Activated CD4-positive, alpha-beta memory T cell treated with anti-CD3 and anti-CD28 coated beads, Interleukin-2, amount 10 ng/mL, durations not matched to agents 7 days and 5 days (primary cell): ENCODE data around the gene FOLR3. TPM values are rescaled to one million over a fixed set of nuclear protein-coding genes. Genes with fewer than 3 reads are reported as not detected.

Experiments used
- CTCF ChIA-PET: fragments of 350-600 bp; sonication (Branson Sonifier 250); formaldehyde crosslinking; loops from one replicate; lab custom pipeline; 2021; ENCODE audit warnings: antibody characterized with exemption, inconsistent platforms; lab: Charles Lee
- POLR2A ChIA-PET: fragments of 350-600 bp; sonication (Branson Sonifier 250); formaldehyde crosslinking; loops from one replicate; lab custom pipeline; 2021; ENCODE audit warnings: antibody characterized with exemption; lab: Charles Lee
- DNase-seq: peaks from one replicate; pipeline ENCODE4 v3.0.0-alpha.2; 2020
- H3K27ac Mint-ChIP-seq: one replicate; pipeline ENCODE4 v1.8.0; 2021; ENCODE audit warnings: mild to moderate bottlenecking, mixed read lengths
- H3K27me3 Mint-ChIP-seq: one replicate; pipeline ENCODE4 v1.8.0; 2021; ENCODE audit warnings: mixed read lengths
- H3K36me3 Mint-ChIP-seq: one replicate; pipeline ENCODE4 v1.8.0; 2021; ENCODE audit warnings: low read depth, mixed read lengths
- H3K4me1 Mint-ChIP-seq: one replicate; pipeline ENCODE4 v1.8.0; 2021; ENCODE audit warnings: mixed read lengths
- H3K4me3 Mint-ChIP-seq: one replicate; pipeline ENCODE4 v1.8.0; 2021; ENCODE audit warnings: mild to moderate bottlenecking, mixed read lengths
- H3K9me3 Mint-ChIP-seq: one replicate; pipeline ENCODE4 v1.8.0; 2021; ENCODE audit warnings: mixed read lengths
- total RNA-seq, 2 experiments: library from RNA; stranded (reverse); gene quantifications; one replicate each; pipeline ENCODE4 v1.2.3, GENCODE V29; 2021

Gene FOLR3
- total RNA-seq, 2 experiments from 2014 or later = not detected

- ChIA-PET POLR2A (interaction anchor here (1.2 to 5.5 kb wide), 12 partner anchors 12 to 183 kb away, joined by 3 to 88 read pairs (median 12); partner anchors contain the start of genes INPPL1, LAMTOR1, RNF121 and XNDC1N), CTCF (interaction anchor here (1.0 to 2.0 kb wide), 5 partner anchors 10 to 319 kb away, joined by 3 to 8 read pairs (median 3); no protein-coding TSS in a partner anchor)
- H3K4me1 Mint-ChIP-seq = peaks cover 22% of the 10 kb centered on the region
- no peak for DNase-seq
- no peaks in the 10 kb centered on the region for H3K27me3 Mint-ChIP-seq
- peak overlapping the region; percentile 80 for H3K4me3 Mint-ChIP-seq
- peak overlapping the region; percentile 92 for H3K27ac Mint-ChIP-seq
- H3K9me3 Mint-ChIP-seq = no peaks in the 10 kb centered on the region
- peaks cover 11% of the 10 kb centered on the region for H3K36me3 Mint-ChIP-seq
These were observed 24.0 kb upstream of the FOLR3 start for GRCh38 chr11:72111300-72112142.

- peaks cover 11% of the 10 kb centered on the region for H3K36me3 Mint-ChIP-seq
- peak; percentile 99 for DNase-seq
- H3K4me3 Mint-ChIP-seq = peak within 1 kb of the TSS; percentile 80
- H3K4me1 Mint-ChIP-seq = peaks cover 22% of the 10 kb centered on the region
- no peaks in the 10 kb centered on the region for H3K9me3 Mint-ChIP-seq
- no peaks in the 10 kb centered on the region for H3K27me3 Mint-ChIP-seq
- H3K27ac Mint-ChIP-seq = peak within 1 kb of the TSS; percentile 92
- POLR2A ChIA-PET = interaction anchor here (0.6 to 5.5 kb wide), 20 partner anchors 10 to 322 kb away, joined by 3 to 88 read pairs (median 6); partner anchors contain the start of genes CLPB, FOLR3, INPPL1 and LAMTOR1
- CTCF ChIA-PET = interaction anchor here (0.6 to 2.0 kb wide), 8 partner anchors 10 to 319 kb away, joined by 3 to 8 read pairs (median 3); no protein-coding TSS in a partner anchor
These were observed 23.2 kb upstream of the FOLR3 start, which contains the start of gene ANAPC15 for GRCh38 chr11:72112143-72112977. TSS of gene ANAPC15 (minus strand) at chr11:72112695. CDS start at chr11:72111276, 1,419 bp downstream.

GRCh38 chr11:72112978-72113808 is 22.3 kb upstream of the FOLR3 start:
- Mint-ChIP-seq H3K4me3 (peak overlapping the region; percentile 80), H3K4me1 (peaks cover 22% of the 10 kb centered on the region), H3K27ac (peak overlapping the region; percentile 92), H3K27me3 (no peaks in the 10 kb centered on the region), H3K36me3 (peaks cover 11% of the 10 kb centered on the region), H3K9me3 (no peaks in the 10 kb centered on the region)
- no peak for DNase-seq
- CTCF ChIA-PET = interaction anchor here (0.6 to 2.0 kb wide), 8 partner anchors 11 to 318 kb away, joined by 3 to 8 read pairs (median 3); no protein-coding TSS in a partner anchor
- POLR2A ChIA-PET = interaction anchor here (0.6 to 5.5 kb wide), 20 partner anchors 9 to 321 kb away, joined by 3 to 88 read pairs (median 6); partner anchors contain the start of genes CLPB, FOLR3, INPPL1 and LAMTOR1

- no peak overlapping the region for H3K27ac Mint-ChIP-seq
These were observed 21.0 kb upstream of the FOLR3 start for GRCh38 chr11:72114570-72114969.

GRCh38 chr11:72116019-72116755 is 19.3 kb upstream of the FOLR3 start:
- no peak for DNase-seq
- no peak overlapping the region for H3K4me3 Mint-ChIP-seq
- ChIA-PET POLR2A (interaction anchor here (1.8 kb wide), 1 partner anchor 14 kb away, joined by 3 read pairs; no protein-coding TSS in a partner anchor), CTCF (no interaction called here)
- no peak overlapping the region for H3K27ac Mint-ChIP-seq
- H3K27me3 Mint-ChIP-seq = no peaks in the 10 kb centered on the region
- no peaks in the 10 kb centered on the region for H3K36me3 Mint-ChIP-seq
- H3K9me3 Mint-ChIP-seq = no peaks in the 10 kb centered on the region
- peaks cover 16% of the 10 kb centered on the region for H3K4me1 Mint-ChIP-seq

More at GRCh38 chr11:72114570-72114969, 21.0 kb upstream of the FOLR3 start:
- ChIA-PET CTCF (no interaction called here), POLR2A (interaction anchor here (1.8 kb wide), 1 partner anchor 12 kb away, joined by 3 read pairs; no protein-coding TSS in a partner anchor)
- peaks cover 11% of the 10 kb centered on the region for H3K36me3 Mint-ChIP-seq
- no peak overlapping the region for H3K4me3 Mint-ChIP-seq
- DNase-seq = no peak
- H3K4me1 Mint-ChIP-seq = peaks cover 22% of the 10 kb centered on the region
- H3K27me3 Mint-ChIP-seq = no peaks in the 10 kb centered on the region
- no peaks in the 10 kb centered on the region for H3K9me3 Mint-ChIP-seq

- ChIA-PET POLR2A (no interaction called here), CTCF (interaction anchor here (1.3 to 1.6 kb wide), 2 partner anchors 25 to 94 kb away, joined by 3 to 5 read pairs; no protein-coding TSS in a partner anchor)
- Mint-ChIP-seq H3K27me3 (no peaks in the 10 kb centered on the region), H3K9me3 (no peaks in the 10 kb centered on the region), H3K4me1 (no peaks in the 10 kb centered on the region), H3K4me3 (no peak overlapping the region), H3K27ac (no peak overlapping the region), H3K36me3 (no peaks in the 10 kb centered on the region)
- DNase-seq = no peak
These were observed 16.3 kb upstream of the FOLR3 start for GRCh38 chr11:72119198-72119597.

GRCh38 chr11:72120930-72121329 is 14.6 kb upstream of the FOLR3 start:
- Mint-ChIP-seq H3K9me3 (peaks cover 2% of the 10 kb centered on the region), H3K4me1 (no peaks in the 10 kb centered on the region), H3K27ac (no peak overlapping the region), H3K4me3 (no peak overlapping the region), H3K27me3 (peaks cover 4% of the 10 kb centered on the region), H3K36me3 (no peaks in the 10 kb centered on the region)
- ChIA-PET CTCF (no interaction called here), POLR2A (no interaction called here)
- no peak for DNase-seq

- POLR2A ChIA-PET = interaction anchor here (2.3 kb wide), 1 partner anchor 10 kb away, joined by 6 read pairs; the partner anchor contains the start of gene ANAPC15
- CTCF ChIA-PET = interaction anchor here (1.0 kb wide), 1 partner anchor 36 kb away, joined by 3 read pairs; no protein-coding TSS in a partner anchor
- DNase-seq = no peak
- H3K27ac Mint-ChIP-seq = no peak overlapping the region
- peaks cover 5% of the 10 kb centered on the region for H3K27me3 Mint-ChIP-seq
- no peaks in the 10 kb centered on the region for H3K4me1 Mint-ChIP-seq
- no peak overlapping the region for H3K4me3 Mint-ChIP-seq
- no peaks in the 10 kb centered on the region for H3K36me3 Mint-ChIP-seq
- H3K9me3 Mint-ChIP-seq = peaks cover 9% of the 10 kb centered on the region
These were observed 12.9 kb upstream of the FOLR3 start for GRCh38 chr11:72122607-72123006.

- ChIA-PET POLR2A (interaction anchor here (2.3 kb wide), 1 partner anchor 10 kb away, joined by 6 read pairs; the partner anchor contains the start of gene ANAPC15), CTCF (interaction anchor here (1.0 kb wide), 1 partner anchor 35 kb away, joined by 3 read pairs; no protein-coding TSS in a partner anchor)
- Mint-ChIP-seq H3K9me3 (peaks cover 12% of the 10 kb centered on the region), H3K4me3 (no peak overlapping the region), H3K4me1 (no peaks in the 10 kb centered on the region), H3K36me3 (peaks cover 3% of the 10 kb centered on the region), H3K27me3 (peaks cover 8% of the 10 kb centered on the region), H3K27ac (no peak overlapping the region)
- no peak for DNase-seq
These were observed 12.3 kb upstream of the FOLR3 start for GRCh38 chr11:72123117-72123653.

GRCh38 chr11:72124046-72124445 is 11.5 kb upstream of the FOLR3 start:
- Mint-ChIP-seq H3K27ac (no peak overlapping the region), H3K4me3 (no peak overlapping the region), H3K27me3 (peaks cover 16% of the 10 kb centered on the region), H3K36me3 (peaks cover 8% of the 10 kb centered on the region), H3K9me3 (peaks cover 18% of the 10 kb centered on the region), H3K4me1 (no peaks in the 10 kb centered on the region)
- ChIA-PET POLR2A (interaction anchor here (3.1 kb wide), 1 partner anchor 11 kb away, joined by 11 read pairs; the partner anchor contains the start of gene ANAPC15), CTCF (no interaction called here)
- DNase-seq = no peak
